Fibroblast of gingiva (primary cell): Measurements from ENCODE around the gene CCDC150.

Experiments used
- DNase-seq: peaks from one replicate; pipeline ENCODE4 v3.0.0-alpha.2; 2011; ENCODE audit warnings: low read depth

Gene CCDC150

GRCh38 chr2:196639180-196640030 lies at the start of gene CCDC150:
Gene CCDC150, plus strand, starts transcription at chr2:196639715. Its CDS starts 52 bp downstream, at chr2:196639767.
- DNase-seq, result peak; percentile 92

GRCh38 chr2:196590286-196590685 lies 49.2 kb upstream of the CCDC150 start:
- peak; percentile 3 for DNase-seq

- no peak for DNase-seq
Measured at GRCh38 chr2:196591004-196591403, 48.5 kb upstream of the CCDC150 start.

- no peak for DNase-seq
Measured at GRCh38 chr2:196591621-196592022, 47.9 kb upstream of the CCDC150 start.

- DNase-seq, result peak; percentile 26
Measured at GRCh38 chr2:196592331-196592910, 47.1 kb upstream of the CCDC150 start.

- peak; percentile 69 for DNase-seq
Measured at GRCh38 chr2:196592911-196593881, 46.3 kb upstream of the CCDC150 start, which contains the start of gene HECW2. Gene HECW2, minus strand, starts transcription at chr2:196593554.

GRCh38 chr2:196594158-196594557 lies 45.4 kb upstream of the CCDC150 start:
- no peak for DNase-seq

GRCh38 chr2:196597531-196597930 lies 42.0 kb upstream of the CCDC150 start:
- DNase-seq, result no peak

GRCh38 chr2:196598412-196598811 lies 41.1 kb upstream of the CCDC150 start:
- DNase-seq, result no peak

- no peak for DNase-seq
Measured at GRCh38 chr2:196598846-196599245, 40.7 kb upstream of the CCDC150 start.

- peak; percentile 87 for DNase-seq
Measured at GRCh38 chr2:196601430-196602306, 37.8 kb upstream of the CCDC150 start.

GRCh38 chr2:196604196-196604595 lies 35.3 kb upstream of the CCDC150 start:
- DNase-seq, result no peak

- DNase-seq, result no peak
Measured at GRCh38 chr2:196606516-196606915, 33.0 kb upstream of the CCDC150 start.

- peak; percentile 58 for DNase-seq
Measured at GRCh38 chr2:196607073-196607472, 32.4 kb upstream of the CCDC150 start.

- peak; percentile 55 for DNase-seq
Measured at GRCh38 chr2:196607896-196608295, 31.6 kb upstream of the CCDC150 start.

- no peak for DNase-seq
Measured at GRCh38 chr2:196609806-196610205, 29.7 kb upstream of the CCDC150 start.

- no peak for DNase-seq
Measured at GRCh38 chr2:196610796-196611195, 28.7 kb upstream of the CCDC150 start.

- DNase-seq, result no peak
Measured at GRCh38 chr2:196613302-196613701, 26.2 kb upstream of the CCDC150 start.

- DNase-seq, result no peak
Measured at GRCh38 chr2:196617430-196617829, 22.1 kb upstream of the CCDC150 start.

- DNase-seq, result peak; percentile 39
Measured at GRCh38 chr2:196618661-196619060, 20.9 kb upstream of the CCDC150 start.

- DNase-seq, result no peak
Measured at GRCh38 chr2:196630531-196630930, 9.0 kb upstream of the CCDC150 start.
